MM.1S (cell line): ENCODE data around the gene ZNF678.

ENCODE experiments used
- DNase-seq: peaks from one replicate; pipeline ENCODE4 v3.0.0-alpha.2; 2015
- H2AFZ ChIP-seq: fragments of 300-600 bp; sonication (generic); 2 replicates; pipeline ENCODE4 v1.6.0; 2016; ENCODE audit warnings: antibody characterized with exemption, low read length
- H3F3A ChIP-seq: fragments of 300-600 bp; sonication (generic); 2 replicates; pipeline ENCODE4 v1.6.1; 2016; ENCODE audit warnings: mild to moderate bottlenecking, antibody characterized with exemption, low read length, moderate library complexity, mixed read lengths; ENCODE audit not compliant: insufficient read depth
- H3K27ac ChIP-seq: fragments of 300-600 bp; sonication (generic); 2 replicates; pipeline ENCODE4 v1.5.1; 2016; ENCODE audit warnings: mild to moderate bottlenecking, low read length
- H3K27me3 ChIP-seq: fragments of 300-600 bp; sonication (generic); replicated peaks from 2 replicates; pipeline ENCODE4 v1.6.0; 2016; ENCODE audit warnings: low read length; ENCODE audit not compliant: insufficient read depth
- H3K36me3 ChIP-seq: fragments of 300-600 bp; sonication (generic); replicated peaks from 2 replicates; pipeline ENCODE4 v1.6.1; 2016; ENCODE audit warnings: mild to moderate bottlenecking, low read length, mixed read lengths; ENCODE audit not compliant: insufficient read depth
- H3K4me1 ChIP-seq: fragments of 300-600 bp; sonication (generic); 2 replicates; pipeline ENCODE4 v1.6.1; 2016; ENCODE audit warnings: low read length, mixed read lengths
- H3K4me2 ChIP-seq: fragments of 300-600 bp; sonication (generic); 2 replicates; pipeline ENCODE4 v1.6.0; 2016; ENCODE audit warnings: low read depth, low read length
- H3K4me3 ChIP-seq: fragments of 300-600 bp; sonication (generic); 2 replicates; pipeline ENCODE4 v1.5.1; 2016; ENCODE audit warnings: low read length, mixed read lengths
- H3K79me2 ChIP-seq: fragments of 300-600 bp; sonication (generic); 2 replicates; pipeline ENCODE4 v1.6.1; 2016; ENCODE audit warnings: mixed run types, low read length, mixed read lengths
- H3K9ac ChIP-seq: fragments of 300-600 bp; sonication (generic); 2 replicates; pipeline ENCODE4 v1.6.1; 2016; ENCODE audit warnings: low read length, mixed read lengths
- H3K9me2 ChIP-seq: fragments of 300-600 bp; sonication (generic); replicated peaks from 2 replicates; pipeline ENCODE4 v1.6.1; 2016; ENCODE audit warnings: mild to moderate bottlenecking, low read length, mixed read lengths; ENCODE audit not compliant: insufficient read depth
- H3K9me3 ChIP-seq: fragments of 300-600 bp; sonication (generic); replicated peaks from 2 replicates; pipeline ENCODE4 v1.6.1; 2016; ENCODE audit warnings: mild to moderate bottlenecking, low read length, mixed read lengths; ENCODE audit not compliant: insufficient read depth
- H4K20me1 ChIP-seq: fragments of 300-600 bp; sonication (generic); 2 replicates; pipeline ENCODE4 v1.6.1; 2016; ENCODE audit warnings: mild to moderate bottlenecking, low read length, moderate library complexity, mixed read lengths; ENCODE audit not compliant: insufficient read depth
- CTCF ChIP-seq: fragments of 300-600 bp; sonication (generic); IDR thresholded peaks from 2 replicates; pipeline ENCODE4 v1.5.1; 2016; ENCODE audit warnings: antibody characterized with exemption, low read length, mixed read lengths
- EZH2 ChIP-seq: fragments of 300-600 bp; sonication (generic); optimal IDR thresholded peaks from 2 replicates; pipeline ENCODE3; 2017; ENCODE audit warnings: low read depth, mild to moderate bottlenecking, antibody characterized with exemption, low read length, mixed read lengths
- EZH2phosphoT487 ChIP-seq: fragments of 300-600 bp; sonication (generic); IDR thresholded peaks from 2 replicates; pipeline ENCODE4 v1.6.1; 2018; ENCODE audit warnings: antibody characterized with exemption, low read length

The ZNF678 gene

GRCh38 chr1:227546059-227546458 lies 17.3 kb upstream of the ZNF678 start:
- TF ChIP-seq EZH2phosphoT487 (no peak), CTCF (no peak), EZH2 (no peak)
- no peaks in the 10 kb centered on the region for H3K9me3 ChIP-seq
- no peaks in the 10 kb centered on the region for H3K27me3 ChIP-seq
- H3K4me2 ChIP-seq = no peak overlapping the region
- H3F3A ChIP-seq = no peaks in the 10 kb centered on the region
- no peaks in the 10 kb centered on the region for H3K36me3 ChIP-seq
- H3K9me2 ChIP-seq = no peaks in the 10 kb centered on the region
- H3K27ac ChIP-seq = no peak overlapping the region
- no peaks in the 10 kb centered on the region for H4K20me1 ChIP-seq
- no peaks in the 10 kb centered on the region for H3K4me1 ChIP-seq
- H3K4me3 ChIP-seq = no peak overlapping the region
- no peak overlapping the region for H3K9ac ChIP-seq
- DNase-seq = no peak
- H2AFZ ChIP-seq = no peak overlapping the region
- no peaks in the 10 kb centered on the region for H3K79me2 ChIP-seq

DNA sequence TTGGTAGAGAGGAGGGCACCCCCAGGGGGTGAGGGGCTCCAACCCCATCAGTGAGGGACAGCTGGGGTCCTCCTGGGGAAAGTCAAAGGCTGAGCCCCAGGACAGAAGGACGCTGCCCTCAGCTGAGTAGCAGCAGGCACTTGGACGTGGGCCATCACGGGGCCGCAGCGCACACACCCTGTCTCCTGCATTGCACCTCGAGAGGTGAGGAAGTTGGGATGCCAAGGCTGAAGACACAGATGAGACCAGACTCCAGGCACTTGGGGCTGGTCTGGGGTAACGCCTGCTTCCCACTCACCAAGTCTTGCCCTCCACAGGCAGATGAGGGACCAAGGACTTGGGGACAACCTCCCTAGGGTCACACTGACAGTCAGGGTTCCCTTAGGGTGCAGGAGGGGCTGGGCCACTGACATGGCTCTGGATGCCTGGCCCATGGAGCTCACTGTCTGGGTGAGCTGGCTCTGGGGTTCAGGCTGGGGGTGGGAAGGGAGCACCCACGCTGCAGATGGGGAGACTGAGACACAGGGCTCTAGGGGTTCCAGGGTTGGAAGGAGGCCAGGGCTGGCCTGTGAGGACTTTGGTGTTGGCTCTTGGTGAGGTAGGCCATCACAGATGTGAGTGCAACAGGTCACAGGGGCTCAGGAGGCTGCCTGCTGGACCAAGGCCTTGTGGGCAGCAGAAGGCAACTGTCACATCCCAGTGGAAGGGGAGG lies 16.6 kb upstream of the ZNF678 start:
- no peaks in the 10 kb centered on the region for H3K27me3 ChIP-seq
- H3K27ac ChIP-seq = no peak overlapping the region
- no peaks in the 10 kb centered on the region for H3K79me2 ChIP-seq
- H3K36me3 ChIP-seq = no peaks in the 10 kb centered on the region
- H3K9me3 ChIP-seq = no peaks in the 10 kb centered on the region
- no peaks in the 10 kb centered on the region for H4K20me1 ChIP-seq
- no peak overlapping the region for H3K4me2 ChIP-seq
- TF ChIP-seq CTCF (no peak), EZH2phosphoT487 (no peak), EZH2 (no peak)
- H3K9ac ChIP-seq = no peak overlapping the region
- H3K4me1 ChIP-seq = no peaks in the 10 kb centered on the region
- H3K4me3 ChIP-seq = no peak overlapping the region
- H3K9me2 ChIP-seq = no peaks in the 10 kb centered on the region
- H3F3A ChIP-seq = no peaks in the 10 kb centered on the region
- DNase-seq = no peak
- H2AFZ ChIP-seq = no peak overlapping the region

- no peak for DNase-seq
- Histone ChIP-seq H3K4me2 (no peak overlapping the region), H3K79me2 (no peaks in the 10 kb centered on the region), H3K9me2 (no peaks in the 10 kb centered on the region), H3K36me3 (no peaks in the 10 kb centered on the region), H3K4me1 (no peaks in the 10 kb centered on the region), H3K9me3 (no peaks in the 10 kb centered on the region), H3K9ac (no peak overlapping the region), H3F3A (no peaks in the 10 kb centered on the region), H4K20me1 (no peaks in the 10 kb centered on the region), H2AFZ (no peak overlapping the region), H3K27me3 (no peaks in the 10 kb centered on the region), H3K4me3 (no peak overlapping the region), H3K27ac (no peak overlapping the region)
- TF ChIP-seq EZH2 = no peak
- no peak for TF ChIP-seq CTCF
- no peak for TF ChIP-seq EZH2phosphoT487
These were observed 15.8 kb upstream of the ZNF678 start for GRCh38 chr1:227547310-227548118.
